B cell (primary cell): Measurements from ENCODE around the gene PRPF38B.

Experiments
- EZH2 ChIP-seq: IDR thresholded peaks from 2 replicates; pipeline ENCODE4 v1.6.1; 2012; ENCODE audit warnings: borderline replicate concordance, low read depth, mild to moderate bottlenecking, moderate library complexity, low read length; ENCODE audit not compliant: insufficient read depth, poor library complexity, severe bottlenecking
- TF ChIP-seq, protein P1 (sequence below): fragments of 200-600 bp; IDR thresholded peaks from one replicate; pipeline ENCODE4 v1.8.0; 2022; ENCODE audit warnings: antibody characterized with exemption, mild to moderate bottlenecking

DNA sequence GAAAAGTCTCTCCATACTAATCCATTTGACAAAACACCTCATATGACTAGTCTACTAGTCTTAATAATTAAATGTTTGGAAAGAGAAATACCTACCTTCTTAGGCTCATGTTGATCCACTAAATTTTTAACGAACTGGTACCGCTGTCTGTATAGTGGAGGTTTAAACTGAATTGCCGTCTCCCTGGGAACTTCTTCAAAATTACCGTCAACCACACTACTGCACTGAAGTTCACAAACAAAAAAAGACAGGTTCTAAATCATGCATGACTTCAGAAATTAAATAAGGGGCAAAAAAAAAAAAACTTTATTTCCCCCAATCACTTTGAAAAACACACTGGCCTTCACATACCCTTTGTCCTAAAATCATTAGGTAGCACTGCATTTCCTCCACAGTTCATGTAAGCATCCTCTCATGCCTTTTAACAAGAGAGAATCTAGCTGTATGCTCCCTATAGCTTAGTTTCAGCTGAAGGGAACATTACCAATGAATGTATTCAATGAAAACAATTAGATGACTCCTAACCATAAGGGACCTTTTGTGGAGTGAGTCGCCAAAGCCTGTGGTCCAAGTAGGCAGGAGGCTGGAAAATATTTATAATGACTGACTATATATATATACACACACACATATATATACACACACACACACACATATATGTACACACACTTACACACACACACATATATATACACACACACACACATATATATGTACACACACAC is 34.6 kb upstream of the PRPF38B start:
- no peak for TF ChIP-seq EZH2
- TF ChIP-seq, protein P1, sequence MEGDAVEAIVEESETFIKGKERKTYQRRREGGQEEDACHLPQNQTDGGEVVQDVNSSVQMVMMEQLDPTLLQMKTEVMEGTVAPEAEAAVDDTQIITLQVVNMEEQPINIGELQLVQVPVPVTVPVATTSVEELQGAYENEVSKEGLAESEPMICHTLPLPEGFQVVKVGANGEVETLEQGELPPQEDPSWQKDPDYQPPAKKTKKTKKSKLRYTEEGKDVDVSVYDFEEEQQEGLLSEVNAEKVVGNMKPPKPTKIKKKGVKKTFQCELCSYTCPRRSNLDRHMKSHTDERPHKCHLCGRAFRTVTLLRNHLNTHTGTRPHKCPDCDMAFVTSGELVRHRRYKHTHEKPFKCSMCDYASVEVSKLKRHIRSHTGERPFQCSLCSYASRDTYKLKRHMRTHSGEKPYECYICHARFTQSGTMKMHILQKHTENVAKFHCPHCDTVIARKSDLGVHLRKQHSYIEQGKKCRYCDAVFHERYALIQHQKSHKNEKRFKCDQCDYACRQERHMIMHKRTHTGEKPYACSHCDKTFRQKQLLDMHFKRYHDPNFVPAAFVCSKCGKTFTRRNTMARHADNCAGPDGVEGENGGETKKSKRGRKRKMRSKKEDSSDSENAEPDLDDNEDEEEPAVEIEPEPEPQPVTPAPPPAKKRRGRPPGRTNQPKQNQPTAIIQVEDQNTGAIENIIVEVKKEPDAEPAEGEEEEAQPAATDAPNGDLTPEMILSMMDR, result no peak
